ENCODE results near the gene KDM3B. TPM values are rescaled to one million over a fixed set of nuclear protein-coding genes. Genes with fewer than 3 reads are reported as not detected.
A peak's percentile ranks its signal among the peaks of the same experiment; 100 is the strongest.

The KDM3B gene
- total RNA-seq, 5 donors from 2014 or later (not counting 1 experiment from before 2014, with no cell fraction given) = 72.9 to 78.3 (median 76.0) TPM

GRCh38 chr5:138444774-138445546 lies 92.5 kb downstream of the KDM3B start:
- no peaks in the 10 kb centered on the region for H3K36me3 ChIP-seq (ENCODE audit: control insufficient read depth in 2 of 2, extremely low read depth in 1 of 2, insufficient read depth in 1 of 2, low read length in 1 of 2)
- no peak for ATAC-seq (replicated peaks in 1 of 4)
- no peak overlapping the region for H3K27ac ChIP-seq (ENCODE audit: low read length)
- peaks cover 0 to 19% of the 10 kb centered on the region in 2 experiments for H3K27me3 ChIP-seq (replicated peaks in 1 of 2; ENCODE audit: control insufficient read depth in 2 of 2, extremely low read depth in 1 of 2, insufficient read depth in 2 of 2, low read length in 1 of 2)
- no peak overlapping the region for H3K4me3 ChIP-seq (ENCODE audit: control insufficient read depth in 1 of 2, extremely low read depth in 1 of 2, low read length in 1 of 2)
- POLR2A ChIA-PET = no interaction called here
- no peak overlapping the region for H3K4me3 Mint-ChIP-seq
- no peak overlapping the region for H3K27ac Mint-ChIP-seq
- DNase-seq = no peak
- H3K9me3 ChIP-seq = no peaks in the 10 kb centered on the region
- H3K27me3 Mint-ChIP-seq = peaks cover 0 to 4% of the 10 kb centered on the region in 2 donors
- 89% methylated on average over 16 of the region's 22 CpGs for WGBS (ENCODE audit: insufficient coverage)
- H3K36me3 Mint-ChIP-seq = no peaks in the 10 kb centered on the region
- no peaks in the 10 kb centered on the region for H3K9me3 Mint-ChIP-seq
- CTCF ChIA-PET = no interaction called here
- peaks cover 0 to 7% of the 10 kb centered on the region in 2 experiments for H3K4me1 ChIP-seq (ENCODE audit: control insufficient read depth in 1 of 2, extremely low read depth in 1 of 2, insufficient read depth in 2 of 2, low read length in 2 of 2)
- H3K4me1 Mint-ChIP-seq = peaks cover 2 to 6% (median 2%) of the 10 kb centered on the region in 3 donors

DNA sequence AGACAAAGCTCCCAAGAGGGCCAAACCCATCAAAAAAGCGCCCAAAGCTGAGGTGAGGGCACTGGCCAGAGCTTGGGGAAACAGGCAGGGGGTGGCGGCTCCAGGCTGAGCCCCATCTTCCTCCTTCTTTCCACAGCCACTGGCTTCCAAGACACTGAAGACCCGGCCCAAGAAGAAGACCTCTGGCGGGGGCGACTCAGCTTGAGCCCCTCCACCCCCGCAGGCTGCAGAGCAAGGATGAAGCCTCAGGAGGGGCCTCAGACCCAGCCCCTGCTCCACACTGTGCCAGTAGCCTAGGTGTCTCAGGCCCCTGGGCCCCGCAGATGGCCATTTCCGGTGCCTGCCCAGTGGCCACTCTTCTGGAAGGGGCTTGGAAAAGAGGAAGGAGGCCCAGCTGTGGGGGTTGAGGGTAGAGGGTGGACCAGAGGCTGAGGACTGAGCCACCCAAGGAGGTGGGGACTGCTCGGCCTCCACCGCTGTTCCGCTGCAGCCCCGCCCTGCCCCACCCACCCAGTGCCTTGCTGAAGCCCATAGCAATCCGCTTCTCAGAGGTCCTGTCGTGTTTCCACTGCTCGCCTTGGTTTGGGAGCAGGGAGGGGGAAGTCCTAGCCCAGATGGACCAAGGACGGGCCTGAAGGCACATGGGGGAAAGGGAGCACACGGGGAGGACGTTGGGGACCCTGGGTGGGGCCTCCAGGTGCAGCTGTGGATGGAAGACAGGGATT lies 93.2 kb downstream of the KDM3B start:
- H3K36me3 ChIP-seq (ENCODE audit: control insufficient read depth in 2 of 2, extremely low read depth in 1 of 2, insufficient read depth in 1 of 2, low read length in 1 of 2) = no peaks in the 10 kb centered on the region
- H3K36me3 Mint-ChIP-seq = no peaks in the 10 kb centered on the region
- no peaks in the 10 kb centered on the region for H3K27me3 Mint-ChIP-seq
- POLR2A ChIA-PET = no interaction called here
- no peak overlapping the region for H3K4me3 ChIP-seq (ENCODE audit: control insufficient read depth in 1 of 2, extremely low read depth in 1 of 2, low read length in 1 of 2)
- H3K4me1 ChIP-seq (ENCODE audit: control insufficient read depth in 1 of 2, extremely low read depth in 1 of 2, insufficient read depth in 2 of 2, low read length in 2 of 2) = peaks cover 3 to 12% of the 10 kb centered on the region in 2 experiments
- H3K27ac Mint-ChIP-seq = no peak overlapping the region
- 88% methylated on average over 10 of the region's 18 CpGs for WGBS (ENCODE audit: insufficient coverage)
- no peaks in the 10 kb centered on the region for H3K9me3 ChIP-seq
- no peak overlapping the region for H3K27ac ChIP-seq (ENCODE audit: low read length)
- DNase-seq = no peak
- H3K27me3 ChIP-seq (replicated peaks in 1 of 2; ENCODE audit: control insufficient read depth in 2 of 2, extremely low read depth in 1 of 2, insufficient read depth in 2 of 2, low read length in 1 of 2) = peaks cover 0 to 21% of the 10 kb centered on the region in 2 experiments
- H3K9me3 Mint-ChIP-seq = no peaks in the 10 kb centered on the region
- peaks cover 5% of the 10 kb centered on the region in 3 donors for H3K4me1 Mint-ChIP-seq
- no peak for ATAC-seq (replicated peaks in 1 of 4)
- CTCF ChIA-PET = no interaction called here
- H3K4me3 Mint-ChIP-seq = no peak overlapping the region

DNA sequence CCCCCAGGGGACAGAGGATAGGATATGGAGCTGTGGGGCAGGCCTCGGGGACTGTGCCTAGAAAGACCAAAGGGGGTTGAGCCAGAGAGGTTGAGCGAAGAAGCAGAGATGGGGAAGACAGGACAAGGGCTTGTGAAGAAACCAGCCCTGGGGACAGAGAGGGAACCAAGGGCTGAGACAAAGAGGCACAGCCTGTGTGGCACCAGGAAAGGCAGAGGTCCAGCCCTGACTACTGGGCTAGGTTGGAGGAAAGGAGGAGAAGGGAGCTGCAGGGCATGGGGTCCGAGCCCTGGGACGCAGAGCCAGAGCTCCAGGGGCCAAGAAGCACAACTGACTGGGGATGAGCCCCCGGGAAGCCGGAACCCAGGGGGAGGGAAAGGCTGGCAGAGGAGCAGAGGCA lies 95.6 kb downstream of the KDM3B start:
- 82% methylated on average over 6 of the region's 6 CpGs for WGBS (ENCODE audit: insufficient coverage)
- Mint-ChIP-seq H3K4me3 (no peak overlapping the region), H3K27me3 (no peaks in the 10 kb centered on the region), H3K27ac (no peak overlapping the region), H3K36me3 (no peaks in the 10 kb centered on the region), H3K4me1 (peaks cover 5 to 8% (median 5%) of the 10 kb centered on the region in 3 donors), H3K9me3 (no peaks in the 10 kb centered on the region)
- Histone ChIP-seq H3K36me3 (ENCODE audit: control insufficient read depth in 2 of 2, extremely low read depth in 1 of 2, insufficient read depth in 1 of 2, low read length in 1 of 2) (no peaks in the 10 kb centered on the region), H3K9me3 (no peaks in the 10 kb centered on the region), H3K4me1 (ENCODE audit: control insufficient read depth in 1 of 2, extremely low read depth in 1 of 2, insufficient read depth in 2 of 2, low read length in 2 of 2) (peaks cover 3 to 12% of the 10 kb centered on the region in 2 experiments), H3K4me3 (ENCODE audit: control insufficient read depth in 1 of 2, extremely low read depth in 1 of 2, low read length in 1 of 2) (no peak overlapping the region), H3K27ac (ENCODE audit: low read length) (no peak overlapping the region), H3K27me3 (replicated peaks in 1 of 2; ENCODE audit: control insufficient read depth in 2 of 2, extremely low read depth in 1 of 2, insufficient read depth in 2 of 2, low read length in 1 of 2) (peaks cover 0 to 24% of the 10 kb centered on the region in 2 experiments)
- ChIA-PET POLR2A (interaction anchor here in 1 of 2 donors (0.6 kb wide), 1 partner anchor 77 kb away, joined by 4 read pairs; no protein-coding TSS in a partner anchor), CTCF (interaction anchor here (0.5 to 4.2 kb wide), 6 partner anchors 13 to 822 kb away, joined by 3 to 41 read pairs (median 5); no protein-coding TSS in a partner anchor)
- DNase-seq (no peak), ATAC-seq (replicated peaks in 1 of 4) (no peak)

DNA sequence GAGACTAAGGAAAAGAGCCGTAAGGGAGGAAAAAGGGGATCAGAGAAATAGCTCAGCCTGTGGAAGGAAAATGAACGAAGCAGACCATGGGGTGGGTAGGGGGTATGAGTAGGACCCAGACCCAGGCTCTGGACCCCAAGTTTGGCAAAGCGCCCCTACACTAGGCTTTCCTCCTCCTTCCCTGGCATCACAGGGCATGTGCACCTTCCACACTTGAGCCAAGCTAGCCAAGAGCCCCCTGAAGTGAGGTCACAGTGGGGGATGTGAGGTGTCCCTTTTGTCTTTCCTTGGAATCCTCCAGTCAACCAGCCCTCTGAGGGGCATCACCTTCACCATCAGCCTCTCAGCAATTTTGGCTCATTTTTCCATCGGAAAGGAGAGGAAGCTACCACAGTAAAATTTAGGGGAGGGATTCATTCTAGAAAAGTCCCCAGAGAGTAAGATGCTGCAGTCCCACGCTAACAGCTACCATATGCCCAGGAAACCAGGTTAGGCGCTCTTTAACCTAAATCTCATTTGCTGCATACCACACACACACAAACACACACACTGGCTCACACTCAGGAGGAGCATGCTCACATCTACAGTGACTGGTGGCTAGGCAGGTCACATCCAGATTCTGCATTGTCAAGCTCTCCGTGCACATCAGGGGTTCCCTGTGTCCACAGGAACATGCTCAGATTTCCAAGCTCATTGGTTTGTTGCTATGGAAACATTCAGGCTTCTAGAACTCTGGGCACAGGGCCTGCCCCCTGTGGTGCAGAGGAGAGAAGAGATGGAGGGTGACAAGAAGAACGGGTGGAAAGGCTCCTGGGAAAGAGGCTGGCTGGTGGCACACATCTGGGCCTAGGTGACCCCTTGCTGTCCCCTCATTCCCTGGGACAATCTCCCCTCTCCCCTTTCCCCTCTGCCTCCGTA lies 96.3 kb downstream of the KDM3B start:
- peaks cover 0 to 24% of the 10 kb centered on the region in 2 experiments for H3K27me3 ChIP-seq (replicated peaks in 1 of 2; ENCODE audit: control insufficient read depth in 2 of 2, extremely low read depth in 1 of 2, insufficient read depth in 2 of 2, low read length in 1 of 2)
- H3K4me1 ChIP-seq (ENCODE audit: control insufficient read depth in 1 of 2, extremely low read depth in 1 of 2, insufficient read depth in 2 of 2, low read length in 2 of 2) = peaks cover 3 to 12% of the 10 kb centered on the region in 2 experiments
- no peaks in the 10 kb centered on the region for H3K9me3 Mint-ChIP-seq
- peaks cover 5 to 8% (median 5%) of the 10 kb centered on the region in 3 donors for H3K4me1 Mint-ChIP-seq
- POLR2A ChIA-PET = interaction anchor here (0.6 kb wide), 4 partner anchors 17 to 591 kb away, joined by 3 to 6 read pairs (median 4); no protein-coding TSS in a partner anchor
- H3K36me3 ChIP-seq (ENCODE audit: control insufficient read depth in 2 of 2, extremely low read depth in 1 of 2, insufficient read depth in 1 of 2, low read length in 1 of 2) = no peaks in the 10 kb centered on the region
- no peaks in the 10 kb centered on the region for H3K27me3 Mint-ChIP-seq
- WGBS (ENCODE audit: insufficient coverage) = 92% methylated on average over 2 of the region's 9 CpGs
- no peaks in the 10 kb centered on the region for H3K9me3 ChIP-seq
- H3K27ac ChIP-seq (ENCODE audit: low read length) = no peak overlapping the region
- CTCF ChIA-PET = interaction anchor here (0.5 to 4.2 kb wide), 21 partner anchors 9 to 822 kb away, joined by 3 to 43 read pairs (median 4); partner anchors contain the start of genes EGR1 (in 1 of the 2) and REEP2 (in 1 of the 2)
- DNase-seq = no peak
- H3K27ac Mint-ChIP-seq = no peak overlapping the region
- H3K36me3 Mint-ChIP-seq = no peaks in the 10 kb centered on the region
- ATAC-seq (replicated peaks in 1 of 4) = no peak
- H3K4me3 ChIP-seq (ENCODE audit: control insufficient read depth in 1 of 2, extremely low read depth in 1 of 2, low read length in 1 of 2) = no peak overlapping the region
- no peak overlapping the region for H3K4me3 Mint-ChIP-seq

DNA sequence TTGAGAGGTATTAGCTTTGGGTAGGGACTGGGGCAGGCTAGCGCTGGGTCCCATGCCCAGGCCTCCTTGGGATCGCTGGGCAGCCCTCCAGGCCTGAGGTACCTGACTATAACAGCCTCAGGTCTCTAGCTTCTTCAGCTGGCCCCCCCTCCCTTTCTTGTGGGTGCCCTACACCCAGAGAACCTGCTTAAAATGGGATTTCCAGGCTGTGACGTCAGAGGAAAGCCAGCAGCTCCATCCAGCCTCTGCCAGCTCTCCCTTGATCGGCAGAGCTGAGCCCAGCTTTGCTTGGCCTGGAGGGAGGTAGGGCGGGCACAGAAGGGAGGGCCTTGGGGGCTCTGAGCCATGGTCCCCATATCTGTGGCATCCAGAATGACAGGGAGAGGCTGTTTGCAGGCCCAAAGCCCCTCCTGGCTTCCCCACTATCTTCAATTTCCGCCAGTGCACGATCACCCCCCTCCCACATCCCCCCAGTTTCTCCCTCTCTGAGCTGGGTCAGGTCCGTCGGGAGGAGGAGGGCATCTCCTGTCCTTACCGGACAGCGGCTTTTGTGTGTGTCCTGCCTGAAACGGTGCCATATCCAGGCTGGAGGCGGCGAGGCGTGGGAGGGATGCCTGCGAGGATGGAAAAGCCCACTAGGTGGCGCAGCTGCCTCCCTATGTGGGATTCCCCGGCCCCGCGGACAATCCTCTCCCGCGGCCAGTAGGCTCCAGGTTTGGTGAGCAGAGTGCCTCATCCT lies 97.2 kb downstream of the KDM3B start:
- H3K4me3 Mint-ChIP-seq = no peak overlapping the region
- peak; percentile 76 to 93 (median 86) for ATAC-seq (replicated peaks in 1 of 4)
- POLR2A ChIA-PET = interaction anchor here (0.6 to 0.7 kb wide), 6 partner anchors 17 to 892 kb away, joined by 3 to 14 read pairs (median 4); partner anchors contain the start of gene PAIP2 (in 1 of the 2)

More for the DNA sequence above, 97.2 kb downstream of the KDM3B start:
- CTCF ChIA-PET = interaction anchor here (0.6 to 4.2 kb wide), 27 partner anchors 10 to 1279 kb away, joined by 3 to 43 read pairs (median 4); partner anchors contain the start of genes EGR1 (in 1 of the 2) and REEP2 (in 1 of the 2)
- 32% methylated on average over 15 of the region's 22 CpGs for WGBS (ENCODE audit: insufficient coverage)
- peak; percentile 15 to 86 (median 62) for DNase-seq
- no peak overlapping the region for H3K27ac ChIP-seq (ENCODE audit: low read length)
- no peaks in the 10 kb centered on the region for H3K9me3 Mint-ChIP-seq
- no peaks in the 10 kb centered on the region for H3K27me3 Mint-ChIP-seq
- no peaks in the 10 kb centered on the region for H3K36me3 Mint-ChIP-seq
- H3K9me3 ChIP-seq = no peaks in the 10 kb centered on the region
- no peak overlapping the region for H3K4me3 ChIP-seq (ENCODE audit: control insufficient read depth in 1 of 2, extremely low read depth in 1 of 2, low read length in 1 of 2)
- peaks cover 3 to 12% of the 10 kb centered on the region in 2 experiments for H3K4me1 ChIP-seq (ENCODE audit: control insufficient read depth in 1 of 2, extremely low read depth in 1 of 2, insufficient read depth in 2 of 2, low read length in 2 of 2)
- no peaks in the 10 kb centered on the region for H3K36me3 ChIP-seq (ENCODE audit: control insufficient read depth in 2 of 2, extremely low read depth in 1 of 2, insufficient read depth in 1 of 2, low read length in 1 of 2)
- peaks cover 5 to 8% (median 5%) of the 10 kb centered on the region in 3 donors for H3K4me1 Mint-ChIP-seq
- peak overlapping the region in 1 of 2 donors; percentile 52 for H3K27ac Mint-ChIP-seq
- peaks cover 0 to 29% of the 10 kb centered on the region in 2 experiments for H3K27me3 ChIP-seq (replicated peaks in 1 of 2; ENCODE audit: control insufficient read depth in 2 of 2, extremely low read depth in 1 of 2, insufficient read depth in 2 of 2, low read length in 1 of 2)

All from T-cell (primary cell).